ENCODE results near the gene RASGEF1C.

- TF ChIP-seq CTCF (conservative IDR thresholded peaks at IDR 0.05; ENCODE audit: low read length) (no peak), EZH2phosphoT487 (IDR thresholded peaks at IDR 0.05; ENCODE audit: borderline replicate concordance, low read depth, low read length) (no peak)
These were observed 154.8 kb downstream of the RASGEF1C start for GRCh38 chr5:180054226-180054625.
